Liver (tissue), 9 donors: Measurements from ENCODE around the gene CDC20. TPM values are rescaled to one million over a fixed set of nuclear protein-coding genes. Genes with fewer than 3 reads are reported as not detected.

Experiments
- DNase-seq: peaks from one replicate; pipeline ENCODE4 v3.0.0-alpha.2; 2017; ENCODE audit warnings: low spot score
- H3K27ac ChIP-seq, 2 donors: one replicate each; pipeline ENCODE4 v1.7.0; 2013; ENCODE audit warnings: inconsistent platforms in 2 of 2, low read length in 2 of 2, control low read depth in 1 of 2, low read depth in 1 of 2, mild to moderate bottlenecking in 1 of 2
- H3K27me3 ChIP-seq, 4 donors: one replicate each; pipeline versions ENCODE4 v1.6.1 to v1.7.0; 2013; ENCODE audit warnings: low read length in 3 of 4, inconsistent platforms in 1 of 4, mild to moderate bottlenecking in 1 of 4, moderate library complexity in 1 of 4; ENCODE audit not compliant: control insufficient read depth in 4 of 4, insufficient read depth in 4 of 4
- H3K36me3 ChIP-seq, 4 donors: one replicate each; pipeline versions ENCODE4 v1.6.1 to v1.7.0; 2013; ENCODE audit warnings: low read length in 3 of 4, mild to moderate bottlenecking in 3 of 4, low read depth in 1 of 4, moderate library complexity in 1 of 4; ENCODE audit not compliant: control insufficient read depth in 4 of 4, insufficient read depth in 3 of 4
- H3K4me1 ChIP-seq, 4 donors: one replicate each; pipeline versions ENCODE4 v1.6.1 to v1.7.0; 2013; ENCODE audit warnings: low read length in 3 of 4, mild to moderate bottlenecking in 3 of 4, moderate library complexity in 1 of 4; ENCODE audit not compliant: control insufficient read depth in 4 of 4, insufficient read depth in 4 of 4
- H3K4me3 ChIP-seq, 3 donors: one replicate each; pipeline versions ENCODE4 v1.6.1 to v1.7.0; 2013; ENCODE audit warnings: low read length in 3 of 3, control low read depth in 1 of 3, low read depth in 1 of 3, mild to moderate bottlenecking in 1 of 3
- H3K9ac ChIP-seq, 2 donors: one replicate each; pipeline ENCODE4 v1.7.0; 2013; ENCODE audit warnings: low read length in 2 of 2, mild to moderate bottlenecking in 2 of 2, moderate library complexity in 2 of 2, control low read depth in 1 of 2, low read depth in 1 of 2
- H3K9me3 ChIP-seq, 4 donors: one replicate each; pipeline versions ENCODE4 v1.6.1 to v1.7.0; 2013; ENCODE audit warnings: low read length in 3 of 4; ENCODE audit not compliant: control insufficient read depth in 4 of 4
- EGR1 ChIP-seq, 2 donors: IDR thresholded peaks; 2 replicates each; pipeline ENCODE4 v1.6.1; 2016 to 2018; ENCODE audit warnings: antibody characterized with exemption in 2 of 2, low read depth in 2 of 2
- FOXA1 ChIP-seq: IDR thresholded peaks from 2 replicates; pipeline ENCODE4 v1.6.1; 2016; ENCODE audit warnings: antibody characterized with exemption
- FOXA2 ChIP-seq: IDR thresholded peaks from 2 replicates; pipeline ENCODE4 v1.6.1; 2016; ENCODE audit warnings: antibody characterized with exemption
- GABPA ChIP-seq, 2 donors: IDR thresholded peaks in 1 of 2; conservative IDR thresholded peaks in 1 of 2; 2 replicates each; pipeline ENCODE4 v1.6.1; 2016; ENCODE audit warnings: antibody characterized with exemption in 2 of 2, mild to moderate bottlenecking in 1 of 2, moderate library complexity in 1 of 2
- HNF4A ChIP-seq, 2 donors: conservative IDR thresholded peaks; 2 replicates each; pipeline ENCODE4 v1.6.1; 2016; ENCODE audit warnings: antibody characterized with exemption in 2 of 2, mild to moderate bottlenecking in 2 of 2
- HNF4G ChIP-seq: IDR thresholded peaks from 2 replicates; pipeline ENCODE4 v1.6.1; 2016; ENCODE audit warnings: antibody characterized with exemption
- JUND ChIP-seq, 2 donors: IDR thresholded peaks; 2 replicates each; pipeline ENCODE4 v1.6.1; 2016; ENCODE audit warnings: antibody characterized with exemption in 2 of 2
- NR2F2 ChIP-seq: IDR thresholded peaks from 2 replicates; pipeline ENCODE4 v1.6.1; 2016; ENCODE audit warnings: antibody characterized with exemption
- RAD21 ChIP-seq, 2 donors: IDR thresholded peaks; 2 replicates each; pipeline ENCODE4 v1.6.1; 2016; ENCODE audit warnings: antibody characterized with exemption in 2 of 2, mild to moderate bottlenecking in 2 of 2
- RXRA ChIP-seq, 2 donors: IDR thresholded peaks; 2 replicates each; pipeline ENCODE4 v1.6.1; 2017 to 2018; ENCODE audit warnings: antibody characterized with exemption in 2 of 2, mild to moderate bottlenecking in 1 of 2
- SP1 ChIP-seq: IDR thresholded peaks from 2 replicates; pipeline ENCODE4 v1.6.1; 2018; ENCODE audit warnings: antibody characterized with exemption, mild to moderate bottlenecking
- TAF1 ChIP-seq: conservative IDR thresholded peaks from 2 replicates; pipeline ENCODE4 v1.6.1; 2016; ENCODE audit warnings: antibody characterized with exemption, mild to moderate bottlenecking
- WGBS: extraction: QIAGEN DNeasy Blood & Tissue Kit; methylation state at CpG from one replicate; pipeline ENCODE4 v1.1.7; 2013; 5-methylcytosine and 5-hydroxymethylcytosine counted together
- polyA plus RNA-seq, 2 donors: library from polyadenylated mRNA; stranded (reverse) in 1 of 2; unstranded in 1 of 2; fragments of 200-250 nt in 1 of 2; fragments of >200 nt in 1 of 2; fragmentation: Nextera tagmentation in 1 of 2; extraction: Ambion mirVana in 1 of 2; gene quantifications; one replicate each; pipeline versions ENCODE4 v1.2.1 to v1.2.3, GENCODE V29; 2013 to 2015
- total RNA-seq, 2 donors: library from RNA; depleted of rRNA; stranded (reverse); fragments of >200 nt; gene quantifications; one replicate each; pipeline ENCODE4 v1.2.3, GENCODE V29; 2014
- TF ChIP-seq, protein P1 (sequence below): IDR thresholded peaks from 2 replicates; pipeline ENCODE4 v1.6.1; 2016; ENCODE audit warnings: antibody characterized with exemption
- TF ChIP-seq, protein P2 (sequence below): IDR thresholded peaks from 2 replicates; pipeline ENCODE4 v1.6.1; 2016; ENCODE audit warnings: antibody characterized with exemption, mild to moderate bottlenecking
- TF ChIP-seq, protein P3 (sequence below): fragments of 150-350 bp; IDR thresholded peaks from 2 replicates; pipeline ENCODE4 v1.5.1; 2017; ENCODE audit warnings: improper control_type of control experiment, low read depth, low read length; ENCODE audit not compliant: missing input control
- TF ChIP-seq, protein P4 (sequence below): IDR thresholded peaks from 2 replicates; pipeline ENCODE4 v1.6.1; 2016; ENCODE audit warnings: antibody characterized with exemption
- TF ChIP-seq, protein P5 (sequence below): IDR thresholded peaks from 2 replicates; pipeline ENCODE4 v1.6.1; 2016; ENCODE audit warnings: antibody characterized with exemption
- donor health status: healthy.
- donor health status: healthy.
- donor health status: healthy.
- donor health status: healthy.
- donor health status: healthy.

Gene CDC20
- total and polyA plus RNA-seq, 4 donors = 0.25 to 73.4 (median 3.5) TPM

DNA sequence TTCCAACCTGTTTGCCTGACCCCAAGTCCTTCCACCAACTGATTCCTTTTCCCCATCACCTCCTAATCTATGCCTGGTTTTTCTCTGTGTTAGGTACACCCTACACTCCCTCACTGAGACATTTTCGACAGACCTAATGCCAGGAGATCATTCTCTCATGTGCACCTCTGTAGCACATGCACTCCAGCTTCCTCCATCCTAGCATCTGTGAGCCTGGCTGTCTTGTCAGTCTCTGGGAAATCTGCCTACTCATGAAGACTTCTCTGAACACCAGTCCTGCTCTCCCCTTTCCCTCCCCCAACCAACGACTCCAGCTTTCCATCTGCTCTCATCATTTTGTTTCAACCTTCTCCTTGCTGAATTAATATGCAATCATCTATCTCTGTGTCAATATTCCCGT lies 29.8 kb downstream of the CDC20 start:
- H3K4me3 ChIP-seq = peak overlapping the region; percentile 52 to 95 (median 87)
- no peaks in the 10 kb centered on the region for H3K27me3 ChIP-seq
- peaks cover 2 to 30% (median 18%) of the 10 kb centered on the region in 4 donors for H3K4me1 ChIP-seq
- H3K36me3 ChIP-seq = peaks cover 9 to 41% (median 33%) of the 10 kb centered on the region in 4 donors
- WGBS = 35% methylated on average over 3 of the region's 3 CpGs
- no peak overlapping the region for H3K27ac ChIP-seq
- H3K9me3 ChIP-seq = no peaks in the 10 kb centered on the region
- peak overlapping the region; percentile 7 to 21 for H3K9ac ChIP-seq
- DNase-seq = no peak
- no peak for TF ChIP-seq FOXA1
- no peak for TF ChIP-seq NR2F2
- TF ChIP-seq TAF1 = no peak
- TF ChIP-seq, protein P1, sequence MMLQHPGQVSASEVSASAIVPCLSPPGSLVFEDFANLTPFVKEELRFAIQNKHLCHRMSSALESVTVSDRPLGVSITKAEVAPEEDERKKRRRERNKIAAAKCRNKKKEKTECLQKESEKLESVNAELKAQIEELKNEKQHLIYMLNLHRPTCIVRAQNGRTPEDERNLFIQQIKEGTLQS = no peak
- TF ChIP-seq RXRA (IDR thresholded peaks at IDR 0.05) = no peak
- TF ChIP-seq GABPA (IDR thresholded peaks at IDR 0.05 in 1 of 2, conservative IDR thresholded peaks at IDR 0.05 in 1 of 2) = no peak
- TF ChIP-seq, protein P2, sequence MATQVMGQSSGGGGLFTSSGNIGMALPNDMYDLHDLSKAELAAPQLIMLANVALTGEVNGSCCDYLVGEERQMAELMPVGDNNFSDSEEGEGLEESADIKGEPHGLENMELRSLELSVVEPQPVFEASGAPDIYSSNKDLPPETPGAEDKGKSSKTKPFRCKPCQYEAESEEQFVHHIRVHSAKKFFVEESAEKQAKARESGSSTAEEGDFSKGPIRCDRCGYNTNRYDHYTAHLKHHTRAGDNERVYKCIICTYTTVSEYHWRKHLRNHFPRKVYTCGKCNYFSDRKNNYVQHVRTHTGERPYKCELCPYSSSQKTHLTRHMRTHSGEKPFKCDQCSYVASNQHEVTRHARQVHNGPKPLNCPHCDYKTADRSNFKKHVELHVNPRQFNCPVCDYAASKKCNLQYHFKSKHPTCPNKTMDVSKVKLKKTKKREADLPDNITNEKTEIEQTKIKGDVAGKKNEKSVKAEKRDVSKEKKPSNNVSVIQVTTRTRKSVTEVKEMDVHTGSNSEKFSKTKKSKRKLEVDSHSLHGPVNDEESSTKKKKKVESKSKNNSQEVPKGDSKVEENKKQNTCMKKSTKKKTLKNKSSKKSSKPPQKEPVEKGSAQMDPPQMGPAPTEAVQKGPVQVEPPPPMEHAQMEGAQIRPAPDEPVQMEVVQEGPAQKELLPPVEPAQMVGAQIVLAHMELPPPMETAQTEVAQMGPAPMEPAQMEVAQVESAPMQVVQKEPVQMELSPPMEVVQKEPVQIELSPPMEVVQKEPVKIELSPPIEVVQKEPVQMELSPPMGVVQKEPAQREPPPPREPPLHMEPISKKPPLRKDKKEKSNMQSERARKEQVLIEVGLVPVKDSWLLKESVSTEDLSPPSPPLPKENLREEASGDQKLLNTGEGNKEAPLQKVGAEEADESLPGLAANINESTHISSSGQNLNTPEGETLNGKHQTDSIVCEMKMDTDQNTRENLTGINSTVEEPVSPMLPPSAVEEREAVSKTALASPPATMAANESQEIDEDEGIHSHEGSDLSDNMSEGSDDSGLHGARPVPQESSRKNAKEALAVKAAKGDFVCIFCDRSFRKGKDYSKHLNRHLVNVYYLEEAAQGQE = no peak
- TF ChIP-seq HNF4A (conservative IDR thresholded peaks at IDR 0.05) = no peak
- TF ChIP-seq RAD21 (IDR thresholded peaks at IDR 0.05) = no peak

DNA sequence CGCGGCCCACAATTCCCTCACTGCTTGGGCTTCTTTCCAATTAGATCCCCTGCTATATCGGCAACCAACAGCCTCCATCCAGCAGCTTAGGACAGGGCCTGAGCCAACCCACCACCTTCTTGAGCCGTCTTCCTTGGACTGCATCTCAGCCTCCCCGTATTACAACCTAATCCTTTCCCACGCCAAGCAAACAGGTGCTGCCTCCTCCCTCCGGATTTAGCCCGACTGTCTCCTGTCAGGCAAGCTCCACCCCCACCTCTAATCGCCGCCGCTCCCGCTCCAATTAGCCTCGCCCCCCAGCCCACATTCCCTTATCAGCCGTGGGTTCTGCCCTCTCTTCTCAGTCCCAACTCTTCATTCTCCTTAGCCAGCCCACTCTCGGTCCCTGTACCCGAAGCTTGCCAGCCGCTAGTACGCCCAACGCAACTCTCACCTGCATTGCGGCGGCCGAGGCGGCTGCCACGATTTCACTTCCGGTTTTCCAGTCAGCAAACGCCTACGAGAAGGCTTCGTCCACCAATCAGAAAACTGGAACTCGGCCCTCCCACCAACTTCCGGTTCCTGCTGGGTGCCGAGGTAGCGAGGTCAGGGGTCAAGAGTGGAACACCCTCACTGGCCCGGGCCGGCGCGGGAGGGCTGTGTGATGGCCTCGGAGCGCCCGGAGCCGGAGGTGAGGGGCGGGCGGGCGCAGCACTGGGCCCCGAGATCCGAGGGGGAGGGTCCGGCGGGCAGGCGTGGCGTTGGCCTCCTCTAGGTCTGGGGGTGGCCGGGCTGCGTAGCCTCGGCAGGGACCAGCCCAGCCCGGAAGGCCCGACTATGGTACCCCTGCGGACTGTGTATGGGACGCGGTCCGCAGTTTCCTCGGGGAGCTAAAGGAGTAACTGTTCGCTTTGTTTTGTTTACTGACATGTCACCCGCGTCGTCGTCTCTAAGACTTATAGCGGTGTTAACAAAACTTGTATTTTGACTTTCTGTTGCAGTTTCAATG lies 30.8 kb downstream of the CDC20 start, which contains the start of the genes MED8 and SZT2:
TSS of gene MED8 (minus strand) at position 475 of the 988 bp plus-strand sequence. CDS start at position 439, 36 bp downstream.
TSS of gene SZT2 (plus strand) at position 574 of the 988 bp plus-strand sequence. CDS start at position 644, 70 bp downstream.
- peak; percentile 98 for DNase-seq
- under 1% methylated on average over 65 of the region's 65 CpGs for WGBS
- H3K4me3 ChIP-seq = peak within 1 kb of the TSS; percentile 52 to 95 (median 87)
- H3K36me3 ChIP-seq = peaks cover 9 to 30% (median 25%) of the 10 kb centered on the region in 4 donors
- peak within 1 kb of the TSS; percentile 81 to 88 for H3K27ac ChIP-seq
- peaks cover 2 to 30% (median 18%) of the 10 kb centered on the region in 4 donors for H3K4me1 ChIP-seq
- H3K9ac ChIP-seq = peak within 1 kb of the TSS; percentile 36 to 76
- no peaks in the 10 kb centered on the region for H3K27me3 ChIP-seq
- H3K9me3 ChIP-seq = no peaks in the 10 kb centered on the region
- TF ChIP-seq EGR1 (IDR thresholded peaks at IDR 0.05; ENCODE audit: low read depth in 2 of 2) = peak in 1 of 2 donors; percentile 68
- TF ChIP-seq RAD21 (IDR thresholded peaks at IDR 0.05) = peak in 1 of 2 donors; percentile 43
- TF ChIP-seq HNF4G = no peak
- TF ChIP-seq, protein P3, sequence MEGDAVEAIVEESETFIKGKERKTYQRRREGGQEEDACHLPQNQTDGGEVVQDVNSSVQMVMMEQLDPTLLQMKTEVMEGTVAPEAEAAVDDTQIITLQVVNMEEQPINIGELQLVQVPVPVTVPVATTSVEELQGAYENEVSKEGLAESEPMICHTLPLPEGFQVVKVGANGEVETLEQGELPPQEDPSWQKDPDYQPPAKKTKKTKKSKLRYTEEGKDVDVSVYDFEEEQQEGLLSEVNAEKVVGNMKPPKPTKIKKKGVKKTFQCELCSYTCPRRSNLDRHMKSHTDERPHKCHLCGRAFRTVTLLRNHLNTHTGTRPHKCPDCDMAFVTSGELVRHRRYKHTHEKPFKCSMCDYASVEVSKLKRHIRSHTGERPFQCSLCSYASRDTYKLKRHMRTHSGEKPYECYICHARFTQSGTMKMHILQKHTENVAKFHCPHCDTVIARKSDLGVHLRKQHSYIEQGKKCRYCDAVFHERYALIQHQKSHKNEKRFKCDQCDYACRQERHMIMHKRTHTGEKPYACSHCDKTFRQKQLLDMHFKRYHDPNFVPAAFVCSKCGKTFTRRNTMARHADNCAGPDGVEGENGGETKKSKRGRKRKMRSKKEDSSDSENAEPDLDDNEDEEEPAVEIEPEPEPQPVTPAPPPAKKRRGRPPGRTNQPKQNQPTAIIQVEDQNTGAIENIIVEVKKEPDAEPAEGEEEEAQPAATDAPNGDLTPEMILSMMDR = no peak
- TF ChIP-seq, protein P1 = no peak
- TF ChIP-seq, protein P4, sequence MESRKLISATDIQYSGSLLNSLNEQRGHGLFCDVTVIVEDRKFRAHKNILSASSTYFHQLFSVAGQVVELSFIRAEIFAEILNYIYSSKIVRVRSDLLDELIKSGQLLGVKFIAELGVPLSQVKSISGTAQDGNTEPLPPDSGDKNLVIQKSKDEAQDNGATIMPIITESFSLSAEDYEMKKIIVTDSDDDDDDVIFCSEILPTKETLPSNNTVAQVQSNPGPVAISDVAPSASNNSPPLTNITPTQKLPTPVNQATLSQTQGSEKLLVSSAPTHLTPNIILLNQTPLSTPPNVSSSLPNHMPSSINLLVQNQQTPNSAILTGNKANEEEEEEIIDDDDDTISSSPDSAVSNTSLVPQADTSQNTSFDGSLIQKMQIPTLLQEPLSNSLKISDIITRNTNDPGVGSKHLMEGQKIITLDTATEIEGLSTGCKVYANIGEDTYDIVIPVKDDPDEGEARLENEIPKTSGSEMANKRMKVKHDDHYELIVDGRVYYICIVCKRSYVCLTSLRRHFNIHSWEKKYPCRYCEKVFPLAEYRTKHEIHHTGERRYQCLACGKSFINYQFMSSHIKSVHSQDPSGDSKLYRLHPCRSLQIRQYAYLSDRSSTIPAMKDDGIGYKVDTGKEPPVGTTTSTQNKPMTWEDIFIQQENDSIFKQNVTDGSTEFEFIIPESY = no peak
- no peak for TF ChIP-seq FOXA1
- TF ChIP-seq JUND (IDR thresholded peaks at IDR 0.05) = no peak
- peak; percentile 71 to 77 for TF ChIP-seq RXRA (IDR thresholded peaks at IDR 0.05)
- TF ChIP-seq FOXA2 = no peak
- no peak for TF ChIP-seq HNF4A (conservative IDR thresholded peaks at IDR 0.05)
- TF ChIP-seq TAF1 = no peak
- TF ChIP-seq SP1 = peak; percentile 77
- TF ChIP-seq, protein P5, sequence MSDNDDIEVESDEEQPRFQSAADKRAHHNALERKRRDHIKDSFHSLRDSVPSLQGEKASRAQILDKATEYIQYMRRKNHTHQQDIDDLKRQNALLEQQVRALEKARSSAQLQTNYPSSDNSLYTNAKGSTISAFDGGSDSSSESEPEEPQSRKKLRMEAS = no peak
- peak; percentile 93 to 99 for TF ChIP-seq GABPA (IDR thresholded peaks at IDR 0.05 in 1 of 2, conservative IDR thresholded peaks at IDR 0.05 in 1 of 2)
- TF ChIP-seq, protein P2 = peak; percentile 51
